Renal pelvis (tissue), 12 donors: ENCODE data around the gene AK4. TPM values are rescaled to one million over a fixed set of nuclear protein-coding genes. Genes with fewer than 3 reads are reported as not detected.
"Not testable (repeated sequence)": the region's sequence is repeated elsewhere in the genome, so short reads cannot be mapped to it uniquely, and the experiment has no call there.

Experiments used
- DNase-seq: peaks from one replicate; pipeline ENCODE4 v3.0.0-alpha.2; 2013
- long read RNA-seq, 16 experiments: transcript quantifications; one replicate each; lab custom pipeline, GENCODE V29; 2026
- polyA plus RNA-seq, 3 donors: library from polyadenylated mRNA; unstranded; fragments of 120-200 nt; gene quantifications; one replicate each; pipeline ENCODE4 v1.2.1, GENCODE V29; 2013; ENCODE audit not compliant: insufficient read length in 3 of 3

Gene AK4
- 10 to 100 TPM; 44.8 to 69.9 (median 65.8) TPM for polyA plus RNA-seq
- long read RNA-seq, donor 1, full-length matches to known transcripts: 15 of 15 reads
- long read RNA-seq, donor 1, partial matches to known transcripts: 0 of 15 reads
- long read RNA-seq, donor 1, other reads (novel, unspliced or antisense): 0 of 15 reads
- long read RNA-seq, donor 2, full-length matches to known transcripts: 14 of 14 reads
- long read RNA-seq, donor 2, partial matches to known transcripts: 0 of 14 reads
- long read RNA-seq, donor 2, other reads (novel, unspliced or antisense): 0 of 14 reads
- long read RNA-seq, donor 3, full-length matches to known transcripts: 11 of 11 reads
- long read RNA-seq, donor 3, partial matches to known transcripts: 0 of 11 reads
- long read RNA-seq, donor 3, other reads (novel, unspliced or antisense): 0 of 11 reads
- long read RNA-seq, donor 4, full-length matches to known transcripts: 11 of 11 reads
- long read RNA-seq, donor 4, partial matches to known transcripts: 0 of 11 reads
- long read RNA-seq, donor 4, other reads (novel, unspliced or antisense): 0 of 11 reads
- long read RNA-seq, donor 5, full-length matches to known transcripts: 9 of 15 reads
- long read RNA-seq, donor 5, partial matches to known transcripts: 6 of 15 reads
- long read RNA-seq, donor 5, other reads (novel, unspliced or antisense): 0 of 15 reads
- long read RNA-seq, donor 6, full-length matches to known transcripts: 17 of 45 reads
- long read RNA-seq, donor 6, partial matches to known transcripts: 28 of 45 reads
- long read RNA-seq, donor 6, other reads (novel, unspliced or antisense): 0 of 45 reads
- long read RNA-seq, donor 7, full-length matches to known transcripts: 34 of 34 reads
- long read RNA-seq, donor 7, partial matches to known transcripts: 0 of 34 reads
- long read RNA-seq, donor 7, other reads (novel, unspliced or antisense): 0 of 34 reads
- long read RNA-seq, donor 8: 0 reads
- long read RNA-seq, donor 9, full-length matches to known transcripts: 27 of 193 reads
- long read RNA-seq, donor 9, partial matches to known transcripts: 166 of 193 reads
- long read RNA-seq, donor 9, other reads (novel, unspliced or antisense): 0 of 193 reads
- long read RNA-seq, donor 10, full-length matches to known transcripts: 20 of 20 reads
- long read RNA-seq, donor 10, partial matches to known transcripts: 0 of 20 reads
- long read RNA-seq, donor 10, other reads (novel, unspliced or antisense): 0 of 20 reads
- long read RNA-seq, donor 11, full-length matches to known transcripts: 17 of 17 reads
- long read RNA-seq, donor 11, partial matches to known transcripts: 0 of 17 reads
- long read RNA-seq, donor 11, other reads (novel, unspliced or antisense): 0 of 17 reads
- long read RNA-seq, donor 12, full-length matches to known transcripts: 31 of 31 reads
- long read RNA-seq, donor 12, partial matches to known transcripts: 0 of 31 reads
- long read RNA-seq, donor 12, other reads (novel, unspliced or antisense): 0 of 31 reads
- long read RNA-seq, donor 13, transcript AK4-204 (5 exons, 928 nt): major isoform, 5 of 6 reads
- long read RNA-seq, donor 13, partial matches to known transcripts: 0 of 6 reads
- long read RNA-seq, donor 13, other reads (novel, unspliced or antisense): 0 of 6 reads
- long read RNA-seq, donor 14: 0 reads
- long read RNA-seq, donor 15, full-length matches to known transcripts: 25 of 25 reads
- long read RNA-seq, donor 15, partial matches to known transcripts: 0 of 25 reads
- long read RNA-seq, donor 15, other reads (novel, unspliced or antisense): 0 of 25 reads
- long read RNA-seq, donor 16, full-length matches to known transcripts: 16 of 16 reads
- long read RNA-seq, donor 16, partial matches to known transcripts: 0 of 16 reads
- long read RNA-seq, donor 16, other reads (novel, unspliced or antisense): 0 of 16 reads

DNA sequence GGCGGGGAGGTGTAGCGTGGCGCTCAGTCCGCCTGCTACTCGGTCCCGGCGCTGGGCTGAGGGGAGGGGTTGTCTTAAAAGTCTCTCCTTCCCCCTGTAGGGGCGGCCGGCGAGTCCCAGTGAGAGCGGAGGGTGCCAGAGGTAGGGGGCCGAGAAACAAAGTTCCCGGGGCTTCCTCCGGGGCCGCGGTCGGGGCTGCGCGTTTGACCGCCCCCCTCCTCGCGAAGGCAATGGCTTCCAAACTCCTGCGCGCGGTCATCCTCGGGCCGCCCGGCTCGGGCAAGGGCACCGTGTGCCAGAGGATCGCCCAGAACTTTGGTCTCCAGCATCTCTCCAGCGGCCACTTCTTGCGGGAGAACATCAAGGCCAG lies at the start of gene AK4:
TSS of gene AK4 (plus strand) at position 26 of the 370 bp plus-strand sequence. CDS start at position 231, 205 bp downstream.
- DNase-seq: not testable (repeated sequence)

DNA sequence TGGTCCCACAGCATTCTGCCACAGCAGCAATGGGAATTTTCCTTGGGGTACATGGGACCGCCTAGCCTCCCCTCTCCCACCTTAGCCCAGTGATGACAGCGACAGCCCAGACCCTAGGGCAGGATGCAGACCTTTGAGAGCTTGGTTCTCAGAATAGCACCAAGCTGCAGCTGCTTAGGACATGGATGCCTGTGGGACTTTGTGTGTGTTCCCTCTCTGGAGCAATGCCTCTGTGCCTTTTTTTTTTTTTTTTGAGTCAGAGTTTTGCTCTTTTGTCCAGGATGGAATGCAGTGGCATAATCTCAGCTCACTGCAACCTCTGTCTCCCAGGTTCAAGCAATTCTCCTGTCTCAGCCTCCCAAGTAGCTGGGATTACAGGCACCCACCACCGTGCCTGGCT lies 44.2 kb upstream of the AK4 start:
- no peak for DNase-seq

DNA sequence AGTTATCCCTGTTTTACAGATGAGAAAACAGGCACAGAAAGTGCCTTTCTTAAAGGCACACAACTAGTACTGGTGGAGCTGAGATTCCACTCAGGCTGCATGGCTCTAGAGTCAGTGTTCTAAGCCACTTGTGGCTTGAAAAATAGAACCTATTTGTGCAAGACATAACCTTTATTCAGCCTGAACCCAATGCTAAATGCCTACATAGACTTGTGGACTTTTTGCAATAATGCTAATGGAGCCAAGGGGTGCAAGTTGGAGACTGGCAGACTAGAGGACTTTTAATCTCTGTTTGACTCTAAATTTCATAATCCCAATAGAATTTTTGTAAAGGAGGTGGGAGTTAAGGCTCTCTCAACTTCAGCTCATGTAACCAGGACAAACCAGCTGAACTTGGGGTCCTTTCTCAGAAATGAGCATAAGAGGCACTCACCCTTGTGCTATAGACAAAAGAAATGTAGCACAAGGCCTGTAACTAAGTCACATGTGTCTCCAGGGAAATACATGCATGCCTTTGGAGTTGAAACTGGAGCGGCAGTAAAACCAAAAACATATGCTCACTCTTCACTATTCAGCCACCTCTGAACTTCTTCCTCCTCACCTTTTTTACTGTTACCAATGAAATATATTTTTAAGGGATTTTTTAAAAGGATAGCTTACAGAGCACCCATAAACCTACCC lies 43.0 kb upstream of the AK4 start:
- no peak for DNase-seq

DNA sequence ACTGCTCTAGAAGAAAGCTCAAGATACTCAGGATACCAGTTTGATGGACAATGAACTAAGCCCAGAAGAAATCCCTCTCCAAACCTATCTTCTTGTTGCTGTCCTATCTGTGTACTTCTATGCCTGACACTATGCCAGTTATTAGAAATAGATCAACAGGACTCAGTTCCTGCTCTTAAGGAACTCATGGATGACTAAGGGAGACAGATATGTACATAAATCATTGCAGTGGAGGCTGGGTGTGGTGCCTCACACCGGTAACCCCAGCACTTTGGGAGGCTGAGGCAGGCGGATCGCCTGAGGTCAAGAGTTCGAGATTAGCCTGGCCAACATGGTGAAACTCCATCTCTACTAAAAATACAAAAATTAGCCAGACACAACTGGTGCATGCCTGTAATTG lies 42.4 kb upstream of the AK4 start:
- DNase-seq: no peak

DNA sequence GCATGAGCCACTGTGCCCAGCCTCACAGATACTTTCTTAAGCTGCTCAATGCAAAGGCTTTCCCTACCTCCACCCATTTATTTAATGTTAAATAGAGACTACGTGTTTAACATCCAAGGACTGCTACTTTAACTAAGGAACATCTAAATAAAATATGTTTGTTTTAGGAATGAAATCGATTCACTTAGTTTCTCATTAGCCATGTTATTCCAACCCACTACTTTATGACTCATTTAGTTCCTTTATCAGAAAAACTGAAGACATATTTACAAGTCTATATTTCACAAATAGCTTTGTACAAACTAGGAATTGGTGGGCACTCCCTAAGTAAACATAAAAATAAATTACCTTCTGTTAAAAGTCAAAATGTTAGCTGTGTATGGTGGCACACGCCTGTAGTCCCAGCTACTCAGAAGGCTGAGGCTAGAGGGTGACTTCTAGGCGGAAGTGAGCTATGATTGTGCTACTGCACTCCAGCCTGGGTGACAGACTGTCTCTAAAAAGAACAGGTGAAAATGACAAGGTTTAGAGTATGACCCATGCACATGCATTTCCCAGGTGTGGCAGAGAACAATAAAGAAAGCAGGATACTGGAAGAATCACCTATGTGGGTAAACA lies 39.9 kb upstream of the AK4 start:
- DNase-seq: no peak

DNA sequence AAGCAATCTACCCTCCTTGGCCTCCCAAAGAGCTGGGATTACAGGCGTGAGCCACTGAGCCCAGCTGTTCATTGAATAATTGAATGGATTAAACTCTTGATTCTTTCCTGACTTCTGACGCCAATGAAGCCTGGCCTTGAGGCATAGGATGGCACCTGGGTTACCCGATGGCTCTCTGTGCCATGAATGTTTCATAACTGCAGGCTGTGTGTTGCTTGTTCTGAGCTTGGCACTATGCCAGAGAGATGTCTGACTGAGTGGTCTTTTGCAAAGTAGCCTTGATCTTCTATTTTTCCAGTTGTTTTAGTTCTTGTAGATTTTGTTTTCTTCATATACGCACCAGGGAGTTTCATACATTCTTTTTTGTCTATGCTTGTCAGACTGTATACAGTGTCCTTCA lies 38.5 kb upstream of the AK4 start:
- no peak for DNase-seq

DNA sequence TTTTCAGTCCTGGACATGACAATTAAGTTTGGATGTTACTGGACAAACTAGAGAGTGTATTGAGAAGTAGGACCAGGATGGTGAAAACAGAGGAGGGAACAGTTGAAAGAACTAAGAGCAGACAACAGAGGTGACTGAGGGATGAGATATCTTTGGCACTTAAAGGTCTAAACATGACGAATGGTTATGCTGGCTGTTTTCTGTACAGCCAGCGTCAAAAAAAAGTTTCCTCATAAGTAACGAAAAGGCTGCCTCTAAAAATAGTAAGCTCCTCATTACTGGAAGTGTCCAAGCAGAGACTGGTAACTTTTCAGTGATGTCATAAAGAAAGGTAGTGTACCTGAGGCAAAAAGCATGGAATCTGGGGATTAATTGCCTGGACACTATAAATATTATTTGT lies 35.2 kb upstream of the AK4 start:
- DNase-seq: no peak

DNA sequence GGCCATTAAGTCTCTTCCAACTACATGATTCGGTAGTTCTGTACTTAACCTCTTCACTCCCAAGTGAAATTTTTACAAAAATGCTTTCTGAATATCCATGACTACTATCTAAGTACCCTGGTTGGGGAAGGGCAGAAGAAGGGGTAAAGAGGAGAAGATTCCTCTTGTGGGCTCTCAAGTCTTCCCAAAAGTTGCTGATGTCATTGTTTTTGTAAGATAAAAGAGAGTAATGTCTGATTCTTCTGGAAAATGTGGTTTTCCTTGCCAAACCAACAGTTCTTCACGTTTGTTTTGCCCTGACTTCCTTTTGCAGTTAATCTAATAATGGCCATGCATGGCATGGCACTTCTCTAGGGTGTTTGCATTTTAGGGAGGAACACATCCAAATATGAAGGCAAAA lies 34.7 kb upstream of the AK4 start:
- no peak for DNase-seq

DNA sequence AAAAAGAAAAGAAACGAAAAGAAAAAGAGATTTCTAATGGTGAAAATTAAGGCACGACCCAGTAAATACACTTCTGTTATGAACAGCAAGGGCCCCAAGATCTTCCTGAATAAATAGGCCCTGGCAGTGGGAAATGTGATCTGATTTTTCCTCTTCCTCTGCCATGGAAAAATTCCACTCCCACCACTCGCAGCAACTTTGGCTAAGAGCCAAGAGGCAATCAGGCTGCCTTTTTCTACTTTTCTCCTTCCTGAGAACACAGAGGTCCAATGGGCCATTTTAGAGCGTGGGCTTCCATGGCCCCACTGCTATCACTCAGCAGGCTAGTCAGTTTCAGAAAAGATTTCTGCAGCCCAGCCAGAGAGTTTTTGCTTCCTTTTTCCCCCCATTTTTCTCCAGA lies 33.7 kb upstream of the AK4 start:
- peak; percentile 57 for DNase-seq

DNA sequence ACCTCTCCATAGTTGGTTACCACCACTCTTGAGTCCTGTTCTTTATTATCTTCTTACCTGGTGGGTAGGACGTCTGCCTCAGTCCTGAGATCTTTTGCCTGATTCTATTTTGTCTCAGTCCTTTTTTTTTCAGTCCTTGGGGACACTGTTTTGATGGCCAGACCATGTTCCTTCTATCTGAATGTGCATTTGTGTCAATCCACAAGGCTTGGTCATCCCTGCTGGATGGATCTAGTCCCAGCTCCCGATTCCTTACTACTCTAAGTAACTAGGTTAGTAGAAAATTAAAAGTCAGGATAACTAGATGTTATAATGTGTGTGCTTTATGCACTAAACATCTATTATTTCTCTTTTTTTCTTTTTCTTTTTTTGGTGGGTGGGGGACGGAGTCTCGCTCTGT lies 28.1 kb upstream of the AK4 start:
- no peak for DNase-seq

DNA sequence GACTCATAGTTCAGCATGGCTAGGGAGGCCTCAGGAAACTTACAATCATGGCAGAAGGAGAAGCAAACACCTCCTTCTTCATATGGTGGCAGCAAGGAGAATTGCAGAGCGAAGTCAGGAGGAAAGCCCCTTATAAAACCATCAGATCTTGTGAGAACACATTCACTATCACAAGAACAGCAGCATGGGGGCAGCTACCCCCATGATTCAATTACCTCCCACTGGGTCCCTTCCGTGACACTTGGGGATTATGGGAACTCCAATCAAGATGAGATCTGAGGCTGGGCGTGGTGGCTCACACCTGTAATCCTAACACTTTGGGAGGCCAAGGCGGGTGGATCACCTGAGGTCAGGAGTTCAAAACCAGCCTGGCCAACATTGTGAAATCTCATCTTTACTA lies 18.9 kb upstream of the AK4 start:
- not testable (repeated sequence) for DNase-seq

DNA sequence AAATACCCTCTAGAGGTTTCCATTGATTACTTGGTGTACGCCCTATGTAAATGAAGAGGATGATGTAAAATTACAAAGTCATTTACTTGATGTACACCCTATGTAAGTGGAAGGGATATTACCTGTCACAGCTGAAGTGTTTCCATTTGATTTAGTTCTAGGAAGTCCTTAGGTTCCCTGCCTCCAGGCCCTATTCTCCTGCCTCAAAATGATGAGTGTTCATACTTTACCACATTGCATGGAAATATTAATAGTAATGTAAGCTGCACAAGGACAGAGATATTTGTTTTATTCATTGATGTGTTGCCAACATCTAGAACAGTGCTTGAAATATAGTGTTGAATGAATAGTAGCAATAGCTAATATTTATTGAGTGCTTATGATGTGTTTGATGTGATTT lies 9.5 kb upstream of the AK4 start:
- no peak for DNase-seq

DNA sequence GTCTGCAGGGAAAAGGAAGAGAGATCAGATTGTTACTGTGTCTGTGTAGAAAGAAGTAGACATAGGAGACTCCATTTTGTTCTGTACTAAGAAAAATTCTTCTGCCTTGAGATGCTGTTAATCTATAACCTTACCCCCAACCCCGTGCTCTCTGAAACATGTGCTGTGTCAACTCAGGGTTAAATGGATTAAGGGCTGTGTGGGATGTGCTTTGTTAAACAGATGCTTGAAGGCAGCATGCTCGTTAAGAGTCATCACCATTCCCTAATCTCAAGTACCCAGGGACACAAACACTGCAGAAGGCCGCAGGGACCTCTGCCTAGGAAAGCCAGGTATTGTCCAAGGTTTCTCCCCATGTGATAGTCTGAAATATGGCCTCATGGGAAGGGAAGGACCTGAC lies 8.2 kb upstream of the AK4 start:
- DNase-seq: not testable (repeated sequence)

DNA sequence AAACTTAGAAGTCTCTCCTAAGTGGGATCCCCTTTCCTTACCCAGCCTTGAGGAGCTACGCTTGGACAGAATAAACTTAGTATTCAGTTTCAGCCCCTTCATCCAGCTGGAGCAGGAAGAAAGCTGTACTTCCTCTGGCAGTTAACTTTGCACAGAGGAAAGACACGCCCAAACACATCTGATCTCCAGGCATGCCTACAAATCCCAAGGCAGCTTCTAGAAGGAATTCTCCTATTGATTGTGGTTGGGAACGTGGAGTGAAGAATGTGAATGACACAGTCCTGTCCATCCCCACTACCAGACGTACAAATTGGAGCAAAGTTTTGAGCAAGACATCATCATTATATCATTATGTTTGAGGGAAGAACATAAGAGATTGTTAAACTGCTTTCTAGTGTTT lies 6.6 kb upstream of the AK4 start:
- DNase-seq: peak; percentile 19

DNA sequence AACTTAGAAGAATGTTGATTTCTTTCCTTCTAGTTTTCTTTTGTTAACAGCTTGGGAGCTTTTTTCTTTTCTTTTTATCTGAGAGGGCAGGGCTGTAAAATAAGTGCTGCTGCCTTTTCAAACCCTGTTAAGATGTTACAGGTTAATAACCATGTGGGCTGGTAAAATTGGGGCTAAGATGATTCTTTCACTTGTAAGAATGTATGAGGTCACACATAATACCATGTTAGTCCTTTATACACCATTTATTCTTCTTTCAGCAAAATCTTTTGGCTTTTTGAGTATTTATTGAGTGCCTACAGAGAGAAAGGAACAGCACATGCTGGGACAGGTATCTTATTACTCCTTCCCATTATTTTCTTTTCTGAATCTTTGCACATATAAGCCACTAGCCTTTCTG lies 6.1 kb upstream of the AK4 start:
- DNase-seq: no peak

DNA sequence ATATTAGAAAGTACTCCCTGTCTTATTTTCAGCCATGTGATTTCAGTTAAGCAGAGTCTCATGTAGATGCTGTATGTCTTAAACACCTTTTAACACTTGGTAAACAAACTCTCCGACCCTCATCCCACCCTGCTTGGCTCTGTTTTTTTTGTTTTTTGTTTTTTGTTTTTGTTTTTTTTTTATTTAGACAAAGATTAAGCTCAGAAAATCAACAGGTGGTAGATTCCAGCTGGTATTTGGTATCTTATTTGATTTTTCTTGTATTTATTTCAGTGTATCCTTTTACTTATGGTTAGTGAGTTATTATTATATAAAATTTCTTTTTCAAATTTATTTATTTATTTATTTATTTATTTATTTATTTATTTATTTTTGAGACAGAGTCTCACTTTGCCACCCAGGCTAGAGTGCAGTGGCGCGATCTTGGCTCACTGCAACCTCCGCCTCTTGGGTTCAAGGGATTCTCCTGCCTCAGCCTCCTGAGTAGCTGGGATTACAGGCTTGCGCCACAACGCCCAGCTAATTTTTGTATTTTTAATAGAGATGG lies 4.8 kb upstream of the AK4 start:
- DNase-seq: not testable (repeated sequence)

DNA sequence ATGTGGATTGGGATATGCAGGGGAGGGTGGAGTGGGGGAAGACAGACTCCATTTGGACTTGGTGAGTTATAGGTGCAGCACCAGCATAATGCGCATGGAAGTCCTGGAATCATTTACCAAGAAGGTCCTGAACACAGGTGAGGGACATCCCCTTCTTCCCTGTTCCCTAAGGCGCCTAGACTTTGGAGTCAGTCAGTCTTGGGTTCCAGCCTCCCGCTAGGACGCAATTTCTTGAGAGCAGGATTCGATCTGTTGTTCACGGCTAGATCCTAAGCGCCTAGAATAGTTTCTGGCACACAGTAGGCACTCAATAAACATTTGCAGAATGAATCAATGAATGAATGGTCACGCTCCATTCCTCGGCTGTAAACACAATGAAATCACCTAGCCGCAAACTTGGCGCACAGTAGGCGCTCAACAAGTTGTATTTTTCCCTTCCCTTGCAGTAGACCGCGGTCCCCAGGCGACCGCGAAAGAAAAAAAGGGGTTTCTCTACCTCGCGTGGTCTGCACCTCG lies 1.0 kb upstream of the AK4 start:
- no peak for DNase-seq

DNA sequence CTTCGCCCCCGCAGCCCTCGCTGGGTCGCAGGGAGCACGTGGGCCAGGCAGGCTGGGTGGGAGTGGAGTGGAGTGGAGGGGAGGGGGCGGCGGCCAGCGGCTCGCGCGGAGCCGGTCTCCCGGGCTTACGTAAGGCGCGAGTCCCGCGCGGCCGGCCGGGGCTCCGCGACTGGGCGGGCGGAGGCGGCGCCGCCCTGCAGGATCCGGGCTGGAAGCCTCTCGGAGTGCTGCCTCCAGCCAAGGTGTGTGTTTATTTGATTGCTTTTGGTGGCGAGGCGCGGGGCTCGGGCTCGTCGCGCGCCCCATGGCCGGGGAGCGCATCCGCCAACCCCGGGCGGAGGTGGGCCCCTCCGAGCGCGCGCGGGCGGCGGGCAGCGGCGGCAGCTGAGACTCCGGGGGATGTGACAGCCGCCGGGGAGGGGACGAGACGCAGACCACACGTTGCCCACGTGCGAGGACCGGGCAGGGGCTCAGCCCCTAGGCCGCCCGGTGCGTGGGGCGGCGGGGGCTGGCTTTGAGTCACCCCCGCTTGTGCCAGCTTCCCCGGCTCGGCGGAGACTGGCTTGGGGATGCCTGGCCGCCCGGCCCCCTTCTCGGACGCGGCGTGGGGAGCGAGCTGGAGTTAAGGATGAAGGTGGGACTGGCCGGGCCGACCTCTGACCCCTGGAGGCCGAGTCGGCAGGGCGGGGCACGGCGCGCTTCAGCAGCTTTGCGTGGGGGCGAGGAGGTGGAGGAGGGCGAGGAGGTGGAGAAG lies 402 bp upstream of the AK4 start:
- DNase-seq: peak; percentile 37
